ENCODE measurements around the gene SLC2A2.

DNA sequence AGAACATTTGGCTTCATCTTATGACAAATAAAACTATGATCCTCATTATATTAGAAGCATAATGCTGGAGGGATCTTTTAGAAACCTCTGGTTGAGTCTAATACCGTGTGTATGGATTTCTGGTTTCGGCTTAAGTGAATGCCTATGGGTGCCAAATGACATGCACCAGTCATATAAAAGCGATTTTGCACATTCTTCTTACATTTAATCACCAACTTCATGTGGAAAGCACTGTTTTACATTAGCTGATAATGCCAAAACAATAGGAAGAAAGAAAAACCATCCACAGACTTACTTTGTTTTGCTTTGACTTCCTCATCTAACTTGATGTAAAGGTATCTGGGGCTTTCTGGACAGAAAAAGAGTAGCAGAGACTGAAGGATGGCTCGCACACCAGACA is 20.9 kb downstream of the SLC2A2 start:
- TF ChIP-seq, protein P1, sequence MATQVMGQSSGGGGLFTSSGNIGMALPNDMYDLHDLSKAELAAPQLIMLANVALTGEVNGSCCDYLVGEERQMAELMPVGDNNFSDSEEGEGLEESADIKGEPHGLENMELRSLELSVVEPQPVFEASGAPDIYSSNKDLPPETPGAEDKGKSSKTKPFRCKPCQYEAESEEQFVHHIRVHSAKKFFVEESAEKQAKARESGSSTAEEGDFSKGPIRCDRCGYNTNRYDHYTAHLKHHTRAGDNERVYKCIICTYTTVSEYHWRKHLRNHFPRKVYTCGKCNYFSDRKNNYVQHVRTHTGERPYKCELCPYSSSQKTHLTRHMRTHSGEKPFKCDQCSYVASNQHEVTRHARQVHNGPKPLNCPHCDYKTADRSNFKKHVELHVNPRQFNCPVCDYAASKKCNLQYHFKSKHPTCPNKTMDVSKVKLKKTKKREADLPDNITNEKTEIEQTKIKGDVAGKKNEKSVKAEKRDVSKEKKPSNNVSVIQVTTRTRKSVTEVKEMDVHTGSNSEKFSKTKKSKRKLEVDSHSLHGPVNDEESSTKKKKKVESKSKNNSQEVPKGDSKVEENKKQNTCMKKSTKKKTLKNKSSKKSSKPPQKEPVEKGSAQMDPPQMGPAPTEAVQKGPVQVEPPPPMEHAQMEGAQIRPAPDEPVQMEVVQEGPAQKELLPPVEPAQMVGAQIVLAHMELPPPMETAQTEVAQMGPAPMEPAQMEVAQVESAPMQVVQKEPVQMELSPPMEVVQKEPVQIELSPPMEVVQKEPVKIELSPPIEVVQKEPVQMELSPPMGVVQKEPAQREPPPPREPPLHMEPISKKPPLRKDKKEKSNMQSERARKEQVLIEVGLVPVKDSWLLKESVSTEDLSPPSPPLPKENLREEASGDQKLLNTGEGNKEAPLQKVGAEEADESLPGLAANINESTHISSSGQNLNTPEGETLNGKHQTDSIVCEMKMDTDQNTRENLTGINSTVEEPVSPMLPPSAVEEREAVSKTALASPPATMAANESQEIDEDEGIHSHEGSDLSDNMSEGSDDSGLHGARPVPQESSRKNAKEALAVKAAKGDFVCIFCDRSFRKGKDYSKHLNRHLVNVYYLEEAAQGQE (IDR thresholded peaks at IDR 0.05; ENCODE audit: insufficient read depth in 1 of 2, low read depth in 2 of 2, low read length in 2 of 2), result no peak
- TF ChIP-seq POLR2AphosphoS5 (IDR thresholded peaks at IDR 0.05; ENCODE audit: low read depth, low read length), result no peak
- no peak for TF ChIP-seq SIN3A (IDR thresholded peaks at IDR 0.05; ENCODE audit: borderline replicate concordance, insufficient read depth, low read length)

All from PFSK-1 (cell line).